ENCODE measurements around the gene USP25. TPM values are rescaled to one million over a fixed set of nuclear protein-coding genes. Genes with fewer than 3 reads are reported as not detected.

USP25 gene
- total RNA-seq, 6 donors from 2014 or later: 44.1 to 120 (median 61.5) TPM

- DNase-seq (no peak), ATAC-seq (ENCODE audit: low FRiP score in 2 of 2) (no peak)
- no peak overlapping the region for H3K27ac ChIP-seq
- no peaks in the 10 kb centered on the region for H3K36me3 ChIP-seq
- no peaks in the 10 kb centered on the region for H3K9me3 ChIP-seq
- H3K4me1 ChIP-seq: peaks cover 8 to 24% (median 15%) of the 10 kb centered on the region in 4 donors
- no peaks in the 10 kb centered on the region for H3K27me3 ChIP-seq
- TF ChIP-seq, protein P1, sequence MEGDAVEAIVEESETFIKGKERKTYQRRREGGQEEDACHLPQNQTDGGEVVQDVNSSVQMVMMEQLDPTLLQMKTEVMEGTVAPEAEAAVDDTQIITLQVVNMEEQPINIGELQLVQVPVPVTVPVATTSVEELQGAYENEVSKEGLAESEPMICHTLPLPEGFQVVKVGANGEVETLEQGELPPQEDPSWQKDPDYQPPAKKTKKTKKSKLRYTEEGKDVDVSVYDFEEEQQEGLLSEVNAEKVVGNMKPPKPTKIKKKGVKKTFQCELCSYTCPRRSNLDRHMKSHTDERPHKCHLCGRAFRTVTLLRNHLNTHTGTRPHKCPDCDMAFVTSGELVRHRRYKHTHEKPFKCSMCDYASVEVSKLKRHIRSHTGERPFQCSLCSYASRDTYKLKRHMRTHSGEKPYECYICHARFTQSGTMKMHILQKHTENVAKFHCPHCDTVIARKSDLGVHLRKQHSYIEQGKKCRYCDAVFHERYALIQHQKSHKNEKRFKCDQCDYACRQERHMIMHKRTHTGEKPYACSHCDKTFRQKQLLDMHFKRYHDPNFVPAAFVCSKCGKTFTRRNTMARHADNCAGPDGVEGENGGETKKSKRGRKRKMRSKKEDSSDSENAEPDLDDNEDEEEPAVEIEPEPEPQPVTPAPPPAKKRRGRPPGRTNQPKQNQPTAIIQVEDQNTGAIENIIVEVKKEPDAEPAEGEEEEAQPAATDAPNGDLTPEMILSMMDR (IDR thresholded peaks at IDR 0.05): no peak
- TF ChIP-seq POLR2A (IDR thresholded peaks at IDR 0.05) (no peak), POLR2AphosphoS5 (IDR thresholded peaks at IDR 0.05) (no peak), EP300 (IDR thresholded peaks at IDR 0.05) (no peak)
- no peak overlapping the region for H3K4me3 ChIP-seq
- 89 to 96% methylated on average over 1 of the region's 1 CpG for WGBS, 2 donors
These were observed 33.6 kb downstream of the USP25 start for GRCh38 chr21:15763359-15763758.

DNA sequence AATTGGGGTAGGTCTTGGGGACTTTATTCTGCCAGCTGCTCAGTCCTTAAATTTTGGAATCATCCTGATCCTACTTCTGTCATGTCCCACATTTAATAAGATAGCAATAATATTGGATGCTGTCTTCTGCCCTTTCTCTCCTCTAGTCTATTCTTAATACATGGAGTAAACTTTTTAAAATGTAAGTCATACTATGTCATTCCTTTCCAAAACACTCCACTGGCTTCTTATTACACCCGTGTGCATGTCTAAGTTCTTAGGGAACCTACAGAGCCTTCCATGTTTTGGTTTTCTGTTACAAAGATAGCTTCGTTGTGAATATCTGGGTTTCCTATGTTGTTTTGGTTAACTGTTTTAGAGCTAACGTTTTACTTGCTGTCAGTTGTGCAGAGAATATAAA, 35.1 kb downstream of the USP25 start:
- 72 to 76% methylated on average over 3 of the region's 3 CpGs for WGBS, 2 donors
- Histone ChIP-seq H3K27ac (no peak overlapping the region), H3K4me1 (peaks cover 8 to 21% (median 12%) of the 10 kb centered on the region in 4 donors)

DNA sequence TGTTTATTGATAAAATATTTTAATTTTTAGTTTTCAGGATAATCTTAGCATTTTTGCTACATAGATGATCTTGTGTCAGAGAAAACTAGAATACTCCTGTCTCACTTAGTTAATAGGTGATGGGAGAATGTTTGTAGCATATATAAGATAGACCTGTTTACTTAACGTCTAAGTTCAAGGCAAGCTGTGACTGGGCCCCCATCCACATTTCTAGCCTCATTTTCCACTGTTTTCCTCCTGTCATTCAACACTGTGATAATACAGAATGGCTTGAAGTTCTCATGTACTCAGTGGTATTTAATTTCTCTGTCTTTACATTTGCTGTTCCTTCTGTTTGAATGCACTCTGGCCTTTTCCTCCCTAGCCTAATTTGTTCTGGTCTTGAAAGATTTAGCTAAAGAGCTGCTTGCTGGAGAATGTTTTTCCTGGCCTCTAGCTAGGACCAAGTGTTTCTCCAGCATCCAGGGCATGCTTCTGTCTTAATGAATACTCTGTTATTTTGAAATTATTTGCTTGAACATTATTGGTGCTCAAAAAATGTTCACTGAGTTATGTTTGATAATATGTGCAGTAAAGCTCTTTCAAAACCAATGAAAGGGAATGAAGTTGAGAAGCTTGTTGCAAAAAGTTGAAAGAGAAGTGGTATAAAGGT, 37.3 kb downstream of the USP25 start:
- 53 to 84% methylated on average over 1 of the region's 1 CpG for WGBS, 2 donors
- H3K36me3 ChIP-seq: no peaks in the 10 kb centered on the region
- no peak for DNase-seq
- no peaks in the 10 kb centered on the region for H3K9me3 ChIP-seq
- H3K4me1 ChIP-seq: peaks cover 0 to 14% (median 7%) of the 10 kb centered on the region in 4 donors
- TF ChIP-seq, protein P1 (IDR thresholded peaks at IDR 0.05): no peak
- TF ChIP-seq POLR2A (IDR thresholded peaks at IDR 0.05): no peak
- TF ChIP-seq EP300 (IDR thresholded peaks at IDR 0.05): no peak
- TF ChIP-seq POLR2AphosphoS5 (IDR thresholded peaks at IDR 0.05): no peak
- no peaks in the 10 kb centered on the region for H3K27me3 ChIP-seq
- no peak for ATAC-seq (ENCODE audit: low FRiP score in 2 of 2)
- H3K27ac ChIP-seq: no peak overlapping the region
- H3K4me3 ChIP-seq: no peak overlapping the region

More for the DNA sequence above, 35.1 kb downstream of the USP25 start:
- Histone ChIP-seq H3K27me3 (no peaks in the 10 kb centered on the region), H3K4me3 (no peak overlapping the region), H3K9me3 (no peaks in the 10 kb centered on the region), H3K36me3 (no peaks in the 10 kb centered on the region)
- no peak for DNase-seq
- no peak for TF ChIP-seq EP300 (IDR thresholded peaks at IDR 0.05)
- TF ChIP-seq POLR2AphosphoS5 (IDR thresholded peaks at IDR 0.05): no peak
- TF ChIP-seq, protein P1 (IDR thresholded peaks at IDR 0.05): no peak
- no peak for TF ChIP-seq POLR2A (IDR thresholded peaks at IDR 0.05)
- ATAC-seq (ENCODE audit: low FRiP score in 2 of 2): no peak

GRCh38 chr21:15768045-15768601, 38.3 kb downstream of the USP25 start:
- DNase-seq: no peak
- 83 to 87% methylated on average over 5 of the region's 5 CpGs for WGBS, 2 donors
- TF ChIP-seq EP300 (IDR thresholded peaks at IDR 0.05): no peak
- TF ChIP-seq POLR2AphosphoS5 (IDR thresholded peaks at IDR 0.05): no peak
- TF ChIP-seq POLR2A (IDR thresholded peaks at IDR 0.05): no peak
- Histone ChIP-seq H3K36me3 (no peaks in the 10 kb centered on the region), H3K9me3 (no peaks in the 10 kb centered on the region), H3K27ac (no peak overlapping the region), H3K4me1 (peaks cover 0 to 14% (median 5%) of the 10 kb centered on the region in 4 donors), H3K4me3 (no peak overlapping the region), H3K27me3 (no peaks in the 10 kb centered on the region)
- no peak for ATAC-seq (ENCODE audit: low FRiP score in 2 of 2)

DNA sequence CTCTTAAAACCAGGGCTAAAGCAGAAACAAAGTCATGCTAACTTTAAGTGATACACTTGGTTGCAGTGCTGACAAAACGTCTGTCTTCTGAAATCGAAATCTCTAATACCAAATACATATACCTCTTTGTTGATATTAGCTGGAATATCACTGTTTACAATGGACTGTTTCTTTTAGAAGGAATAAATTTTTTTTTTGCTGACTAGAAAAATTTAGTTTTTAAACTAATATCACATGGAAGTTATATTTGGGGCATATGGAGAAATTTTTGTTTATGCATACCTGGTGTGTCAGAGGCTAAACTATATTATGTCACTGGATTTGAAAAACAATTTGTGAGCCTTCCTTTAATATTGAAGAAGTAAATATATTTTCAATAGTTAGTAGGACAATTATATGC, 39.1 kb downstream of the USP25 start:
- no peak overlapping the region for H3K27ac ChIP-seq
- H3K9me3 ChIP-seq: no peaks in the 10 kb centered on the region
- TF ChIP-seq POLR2AphosphoS5 (IDR thresholded peaks at IDR 0.05) (no peak), POLR2A (IDR thresholded peaks at IDR 0.05) (no peak), EP300 (IDR thresholded peaks at IDR 0.05) (no peak)
- TF ChIP-seq, protein P1 (IDR thresholded peaks at IDR 0.05): no peak
- no peaks in the 10 kb centered on the region for H3K36me3 ChIP-seq
- no peak for ATAC-seq (ENCODE audit: low FRiP score in 2 of 2)
- H3K4me3 ChIP-seq: no peak overlapping the region
- peaks cover 0 to 14% (median 5%) of the 10 kb centered on the region in 4 donors for H3K4me1 ChIP-seq
- WGBS, 2 donors: 88 to 90% methylated on average over 2 of the region's 2 CpGs
- no peak for DNase-seq
- no peaks in the 10 kb centered on the region for H3K27me3 ChIP-seq
